Activated CD8-positive, alpha-beta memory T cell treated with anti-CD3 and anti-CD28 coated beads for 36 hours (primary cell): ENCODE results near the gene KLRB1. TPM values are rescaled to one million over a fixed set of nuclear protein-coding genes. Genes with fewer than 3 reads are reported as not detected.
"Not testable (repeated sequence)": the region's sequence is repeated elsewhere in the genome, so short reads cannot be mapped to it uniquely, and the experiment has no call there.

ENCODE experiments used
- CTCF ChIA-PET: fragments of 350-600 bp; sonication (Branson Sonifier 250); formaldehyde crosslinking; loops from one replicate; lab custom pipeline; 2021; ENCODE audit warnings: antibody characterized with exemption; lab: Charles Lee
- POLR2A ChIA-PET: fragments of 350-600 bp; sonication (Branson Sonifier 250); formaldehyde crosslinking; loops from one replicate; lab custom pipeline; 2021; ENCODE audit warnings: antibody characterized with exemption; lab: Charles Lee
- total RNA-seq, 2 experiments: library from RNA; stranded (reverse); gene quantifications; one replicate each; pipeline ENCODE4 v1.2.3, GENCODE V29; 2021

KLRB1 gene
- 1 to 10 TPM; 3.3 to 3.6 TPM for total RNA-seq

DNA sequence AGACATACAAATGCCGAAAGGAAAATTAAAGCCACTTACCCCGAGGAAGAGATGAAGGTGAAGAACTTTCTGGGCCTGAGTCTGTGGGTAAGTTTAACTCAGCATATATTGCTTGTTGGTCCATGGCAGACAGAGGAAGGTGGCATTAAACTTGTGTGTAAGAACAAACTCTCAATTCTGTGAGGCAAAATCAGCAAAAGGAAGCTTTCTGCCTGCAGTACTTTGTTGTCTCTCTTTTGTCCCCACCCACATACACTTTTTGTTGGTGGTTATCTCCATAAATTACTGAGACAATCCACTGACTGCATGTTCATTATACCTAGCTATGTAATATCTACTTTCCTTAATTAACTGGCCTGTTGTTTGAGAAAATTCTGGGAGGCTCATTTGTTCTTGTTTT is at the start of gene KLRB1:
Gene KLRB1, minus strand, starts transcription at position 201 of the 400 bp plus-strand sequence. Its CDS starts 77 bp downstream, at position 124.
- POLR2A ChIA-PET: no interaction called here
- CTCF ChIA-PET: no interaction called here

- ChIA-PET CTCF (interaction anchor here (1.0 to 1.7 kb wide), 3 partner anchors 16 to 57 kb away, joined by 3 to 7 read pairs (median 3); no protein-coding TSS in a partner anchor), POLR2A (interaction anchor here (0.5 to 5.4 kb wide), 5 partner anchors 10 to 648 kb away, joined by 4 to 132 read pairs (median 8); partner anchors contain the start of gene CLEC2D)
Observed at GRCh38 chr12:9651265-9651729, 43.6 kb upstream of the KLRB1 start.

GRCh38 chr12:9650151-9650576 is 42.4 kb upstream of the KLRB1 start:
- CTCF ChIA-PET: interaction anchor here (1.1 to 1.7 kb wide), 2 partner anchors 18 to 58 kb away, joined by 3 to 7 read pairs; no protein-coding TSS in a partner anchor
- POLR2A ChIA-PET: interaction anchor here (0.5 to 5.4 kb wide), 6 partner anchors 18 to 1623 kb away, joined by 3 to 132 read pairs (median 8); partner anchors contain the start of genes CD69 and CLEC2D

DNA sequence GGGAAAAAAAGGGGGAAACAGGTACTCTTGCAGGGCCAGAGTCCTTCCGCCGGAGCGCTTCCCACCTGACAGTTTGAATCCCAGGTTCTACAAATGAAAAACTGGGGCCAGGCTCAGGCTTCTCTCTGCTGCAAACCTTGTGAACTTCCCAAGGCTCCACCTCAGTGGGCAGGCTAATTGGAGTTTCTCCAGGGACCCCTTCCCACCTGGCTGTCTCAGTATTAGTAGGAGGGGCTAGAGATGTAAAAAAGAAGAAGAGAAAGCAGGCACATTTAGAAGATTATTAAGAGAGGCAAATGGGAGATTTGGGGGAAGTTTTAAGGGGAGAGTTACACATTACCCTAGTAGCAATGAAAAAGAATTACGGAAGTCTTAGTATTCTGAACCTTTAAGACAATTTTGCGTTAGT is 41.8 kb upstream of the KLRB1 start:
- ChIA-PET POLR2A (interaction anchor here (1.7 to 5.4 kb wide), 3 partner anchors 19 to 111 kb away, joined by 9 to 132 read pairs (median 12); partner anchors contain the start of genes CD69 and CLEC2D), CTCF (interaction anchor here (1.7 kb wide), 1 partner anchor 18 kb away, joined by 7 read pairs; no protein-coding TSS in a partner anchor)

DNA sequence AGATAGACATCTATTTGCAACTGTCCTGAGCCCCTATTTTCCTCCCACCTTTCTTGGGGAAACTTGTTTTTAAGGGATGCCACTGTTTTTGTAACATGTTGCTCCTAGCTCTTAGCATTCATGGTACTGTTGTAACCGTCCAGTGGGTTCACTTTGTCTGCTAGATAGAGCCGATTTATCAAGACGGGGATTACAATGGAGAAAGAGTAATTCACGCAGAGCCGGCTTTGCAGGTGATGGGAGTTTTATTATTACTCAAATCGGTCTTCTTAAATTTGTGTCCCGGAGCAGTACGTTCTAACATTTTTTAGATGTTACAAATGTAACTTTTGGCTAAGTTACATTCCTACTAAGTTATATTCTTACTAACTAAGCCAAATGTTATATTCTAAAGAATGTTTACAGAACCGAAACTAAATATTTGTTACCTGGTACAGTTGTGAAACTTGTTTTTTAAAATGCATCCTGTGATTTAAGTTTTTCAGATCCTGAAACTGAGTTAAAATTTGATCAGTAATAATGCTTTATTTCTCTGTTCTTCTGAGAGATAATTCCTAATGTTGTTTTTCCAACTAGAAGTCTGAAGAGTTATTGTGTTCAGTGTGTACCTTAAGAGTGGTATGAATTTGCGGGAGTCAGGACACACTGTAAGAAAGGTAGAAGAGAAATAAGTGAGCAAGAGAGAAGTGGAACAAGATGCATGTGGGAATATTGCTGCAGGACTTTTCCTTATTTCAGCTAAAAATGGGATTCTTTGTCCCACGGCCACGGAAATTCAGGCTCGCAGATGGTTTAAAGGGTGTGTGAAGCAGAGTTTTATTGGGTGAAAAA is 41.2 kb upstream of the KLRB1 start:
- POLR2A ChIA-PET: interaction anchor here (0.5 to 5.4 kb wide), 9 partner anchors 19 to 110 kb away, joined by 3 to 132 read pairs (median 5); partner anchors contain the start of gene CLEC2D

GRCh38 chr12:9647825-9648700 is 40.3 kb upstream of the KLRB1 start:
- CTCF ChIA-PET: interaction anchor here (0.6 to 1.7 kb wide), 9 partner anchors 14 to 111 kb away, joined by 3 to 22 read pairs (median 3); partner anchors contain the start of gene CLEC2D

More for the DNA sequence above, 41.2 kb upstream of the KLRB1 start:
- CTCF ChIA-PET: interaction anchor here (0.6 to 1.7 kb wide), 5 partner anchors 19 to 110 kb away, joined by 3 to 22 read pairs (median 3); partner anchors contain the start of gene CLEC2D

DNA sequence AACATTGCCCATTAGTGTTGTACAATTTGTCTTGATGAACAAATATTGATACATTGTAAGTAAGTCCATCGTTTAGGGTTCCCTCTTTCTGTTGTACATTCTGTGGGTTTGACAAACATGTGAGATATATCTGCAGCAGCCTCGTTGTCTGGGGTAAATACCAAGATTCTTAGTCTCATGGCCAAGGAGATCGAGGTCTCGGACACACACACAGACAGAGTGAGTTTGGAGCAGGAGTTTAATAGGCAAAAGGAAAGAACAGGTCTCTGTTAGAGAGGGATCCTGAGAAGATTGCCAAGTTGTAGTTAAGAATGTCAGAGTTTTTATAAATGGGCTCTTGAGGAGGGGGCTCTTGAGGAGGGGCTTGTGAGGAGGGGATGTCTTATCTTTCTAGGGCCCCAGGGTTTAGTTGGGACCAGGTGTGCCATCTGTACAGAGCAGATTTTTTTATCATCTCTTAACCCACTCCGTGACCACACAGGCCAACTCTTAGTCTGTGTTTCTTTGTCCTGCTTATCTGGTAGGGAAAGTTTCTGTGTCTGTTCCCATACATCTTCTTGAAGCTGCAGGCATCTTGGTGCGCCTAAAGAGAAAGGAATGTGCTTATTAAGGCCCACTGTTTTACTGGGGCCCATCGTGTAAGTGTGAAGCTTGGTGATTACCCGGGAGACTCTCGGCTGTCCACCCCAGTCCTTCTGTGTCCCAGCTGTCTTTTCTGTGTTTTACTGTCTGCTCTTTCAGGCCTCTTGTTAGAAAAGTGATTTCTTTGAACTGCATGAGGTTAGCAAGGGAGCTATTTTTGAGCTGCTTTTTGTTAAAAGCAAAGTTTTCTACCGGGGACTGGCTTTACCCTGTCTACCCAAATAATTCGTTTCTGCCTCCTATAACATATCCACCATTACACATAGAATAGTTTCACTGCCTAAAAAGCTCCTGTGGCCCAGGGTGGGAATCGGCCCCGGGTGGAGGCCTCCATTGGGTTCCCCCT is 39.4 kb upstream of the KLRB1 start:
- CTCF ChIA-PET: interaction anchor here (0.8 to 1.7 kb wide), 7 partner anchors 13 to 111 kb away, joined by 3 to 22 read pairs (median 4); partner anchors contain the start of gene CLEC2D
- POLR2A ChIA-PET: interaction anchor here (0.7 to 5.4 kb wide), 12 partner anchors 13 to 126 kb away, joined by 3 to 132 read pairs (median 4); partner anchors contain the start of genes CD69 and CLEC2D

More at GRCh38 chr12:9647825-9648700, 40.3 kb upstream of the KLRB1 start:
- POLR2A ChIA-PET: interaction anchor here (0.5 to 5.4 kb wide), 16 partner anchors 12 to 239 kb away, joined by 3 to 132 read pairs (median 4); partner anchors contain the start of genes CD69 and CLEC2D

DNA sequence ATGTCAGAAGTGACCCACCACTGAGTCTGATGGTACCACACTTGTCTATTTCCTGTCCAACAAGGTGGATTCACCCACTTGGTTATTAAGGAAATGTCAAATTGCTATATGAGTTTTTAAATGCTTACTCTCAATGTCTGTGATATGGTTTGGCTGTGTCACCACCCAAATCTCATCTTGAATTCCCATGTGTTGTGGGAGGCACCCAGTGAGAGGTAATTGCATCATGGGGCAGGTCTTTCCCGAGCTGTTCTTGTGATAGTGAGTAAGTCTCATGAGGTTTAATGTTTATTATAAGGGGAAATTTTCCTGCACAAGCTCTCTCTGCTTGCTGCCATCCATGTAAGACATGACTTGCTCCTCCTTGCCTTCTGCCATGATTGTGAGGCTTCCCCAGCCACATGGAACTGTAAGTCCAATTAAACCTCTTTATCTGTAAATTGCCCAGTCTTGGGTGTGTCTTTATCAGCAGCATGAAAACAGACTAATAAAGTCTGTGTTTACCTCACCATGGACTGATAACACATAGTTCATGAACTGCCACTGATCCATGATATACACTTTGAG is 37.4 kb upstream of the KLRB1 start:
- CTCF ChIA-PET: not testable (repeated sequence)
- POLR2A ChIA-PET: interaction anchor here (0.5 to 0.7 kb wide), 2 partner anchors 111 to 116 kb away, joined by 3 read pairs; no protein-coding TSS in a partner anchor

DNA sequence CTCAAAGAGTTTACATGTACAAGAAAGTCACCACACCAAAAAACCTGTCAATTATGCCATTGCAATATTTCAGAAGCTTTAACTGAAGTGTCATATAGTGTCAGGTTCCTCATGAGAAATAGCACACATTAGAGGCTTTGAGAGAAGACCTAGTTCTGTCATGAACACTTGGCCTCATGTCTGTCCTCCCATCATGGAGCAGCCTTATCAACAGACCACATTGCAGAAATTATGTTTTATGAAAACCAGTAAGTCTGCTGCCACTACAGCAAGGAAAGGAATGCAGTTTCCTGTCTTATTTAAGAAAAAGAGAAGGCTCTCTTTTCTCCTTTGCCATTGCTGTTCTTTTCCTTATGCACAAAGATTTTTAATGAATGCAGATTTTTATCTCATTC is 35.5 kb upstream of the KLRB1 start:
- CTCF ChIA-PET: interaction anchor here (1.1 kb wide), 1 partner anchor 27 kb away, joined by 4 read pairs; no protein-coding TSS in a partner anchor
- POLR2A ChIA-PET: no interaction called here

GRCh38 chr12:9642606-9643265 is 35.0 kb upstream of the KLRB1 start:
- POLR2A ChIA-PET: no interaction called here

GRCh38 chr12:9640024-9640423 is 32.3 kb upstream of the KLRB1 start:
- POLR2A ChIA-PET: no interaction called here
- CTCF ChIA-PET: no interaction called here

More at GRCh38 chr12:9642606-9643265, 35.0 kb upstream of the KLRB1 start:
- CTCF ChIA-PET: interaction anchor here (1.1 kb wide), 1 partner anchor 27 kb away, joined by 4 read pairs; no protein-coding TSS in a partner anchor

DNA sequence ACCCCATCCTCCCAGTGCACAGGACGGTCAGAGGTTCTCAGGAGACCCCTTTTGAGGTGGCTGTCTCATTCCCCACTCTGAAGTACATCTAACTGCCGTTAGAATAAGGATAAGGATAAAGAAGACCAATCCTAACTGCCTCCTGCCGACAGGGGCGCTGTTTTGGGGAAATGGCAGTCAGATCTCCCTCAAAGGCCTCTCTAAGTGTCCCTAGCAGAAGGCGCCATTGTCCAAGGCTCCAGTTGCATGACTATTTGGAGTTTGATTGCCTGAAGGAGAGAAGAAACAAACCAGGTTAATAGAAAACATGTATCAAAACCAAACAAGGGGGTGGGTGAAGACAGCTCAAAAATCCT is 29.1 kb upstream of the KLRB1 start:
- ChIA-PET CTCF (no interaction called here), POLR2A (no interaction called here)

- POLR2A ChIA-PET: no interaction called here
- CTCF ChIA-PET: no interaction called here
Observed at GRCh38 chr12:9636150-9636850, 28.6 kb upstream of the KLRB1 start.

DNA sequence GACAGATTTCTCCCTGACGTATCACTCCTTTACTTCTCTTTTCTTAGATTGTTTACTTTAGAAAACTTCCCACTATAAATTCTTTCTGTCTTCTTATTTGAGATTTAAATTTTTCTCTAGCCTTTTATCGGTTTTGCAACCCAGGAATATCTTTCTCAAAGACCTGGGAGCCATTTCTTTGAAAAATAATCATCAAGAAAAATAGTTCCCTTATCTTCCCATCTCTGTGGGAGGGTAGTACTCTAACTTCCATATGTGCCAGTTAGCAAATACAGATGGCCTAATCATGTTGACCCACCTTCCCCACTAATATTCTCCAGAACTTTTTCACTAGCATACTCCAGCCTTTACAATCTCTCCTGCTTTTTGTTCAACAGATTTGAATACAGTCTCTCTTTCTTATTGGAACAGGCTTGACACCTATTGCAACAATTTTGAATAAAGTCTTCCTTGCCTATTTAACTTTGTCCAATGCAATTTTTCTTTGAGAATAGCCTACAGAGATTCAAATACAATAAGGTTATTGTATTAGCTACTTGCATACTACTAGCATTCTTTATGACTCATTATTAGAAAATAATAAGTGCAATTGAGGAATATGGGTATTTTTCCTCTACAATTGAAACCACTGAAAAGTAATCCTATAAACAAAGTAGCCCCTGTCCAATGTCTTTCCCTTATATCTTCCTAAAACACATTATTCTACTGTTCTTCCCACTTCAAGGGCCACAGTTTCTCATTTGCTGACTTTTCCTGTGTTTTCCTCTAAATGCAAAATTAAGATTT is 27.4 kb upstream of the KLRB1 start:
- ChIA-PET CTCF (interaction anchor here (0.6 to 1.6 kb wide), 6 partner anchors 12 to 116 kb away, joined by 3 to 5 read pairs (median 4); no protein-coding TSS in a partner anchor), POLR2A (no interaction called here)
